GM19324 (cell line): ENCODE measurements around the gene ARAP3.
A peak's percentile ranks its signal among the peaks of the same experiment; 100 is the strongest.
"Not testable (repeated sequence)": the region's sequence is repeated elsewhere in the genome, so short reads cannot be mapped to it uniquely, and the experiment has no call there.

Experiments used
- ATAC-seq: cut with Tn5 transposase; IDR thresholded peaks from one replicate; pipeline ENCODE4 v1.9.1; 2021; ENCODE audit warnings: mild to moderate bottlenecking, moderate library complexity; ENCODE audit not compliant: unreplicated experiment, low FRiP score

The ARAP3 gene

GRCh38 chr5:141623186-141623585, 58.8 kb downstream of the ARAP3 start:
- peak; percentile 36 for ATAC-seq

DNA sequence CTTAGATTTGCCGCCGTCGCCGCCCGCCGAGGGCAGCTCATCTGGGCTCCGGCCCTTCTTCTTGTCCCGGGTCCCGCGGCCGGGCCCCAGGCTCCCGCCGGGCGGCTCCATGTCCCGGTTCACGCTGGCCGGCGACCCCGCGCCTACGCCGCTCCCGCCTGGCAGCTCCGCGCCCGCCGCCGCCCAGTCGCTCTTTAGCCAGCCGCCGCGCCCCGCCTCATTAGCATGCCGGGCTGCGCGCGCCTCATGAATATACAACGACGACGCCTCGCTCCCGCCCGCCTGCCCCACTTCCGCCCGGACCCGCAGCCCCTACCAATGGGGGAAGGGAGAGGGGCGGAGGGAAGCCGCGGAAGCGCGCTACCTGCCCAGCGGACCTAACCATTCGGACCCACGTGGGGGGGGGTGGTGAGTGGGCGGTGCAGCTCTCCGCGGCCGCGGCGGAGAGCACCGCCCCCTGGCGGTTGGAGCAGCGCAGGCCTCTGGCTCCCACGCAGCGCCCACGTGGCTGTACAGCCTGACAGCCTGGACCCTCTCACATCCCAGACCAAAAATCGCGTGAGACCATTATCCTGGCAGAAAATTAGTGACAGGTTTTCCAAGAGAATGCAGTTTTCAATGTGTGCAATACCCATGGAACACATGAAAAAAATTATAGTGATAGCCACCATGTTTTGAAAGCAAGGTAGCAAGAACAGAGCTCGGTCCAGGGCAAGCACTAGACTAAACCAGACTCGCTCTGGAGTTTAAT, 63.1 kb downstream of the ARAP3 start, which contains the start of gene DIAPH1:
Gene DIAPH1 (minus strand): TSS at position 197 of the 751 bp plus-strand sequence. CDS start 86 bp downstream, at position 111.
- ATAC-seq, result peak; percentile 90

GRCh38 chr5:141618030-141618803, 63.8 kb downstream of the ARAP3 start:
- ATAC-seq, result peak; percentile 29

DNA sequence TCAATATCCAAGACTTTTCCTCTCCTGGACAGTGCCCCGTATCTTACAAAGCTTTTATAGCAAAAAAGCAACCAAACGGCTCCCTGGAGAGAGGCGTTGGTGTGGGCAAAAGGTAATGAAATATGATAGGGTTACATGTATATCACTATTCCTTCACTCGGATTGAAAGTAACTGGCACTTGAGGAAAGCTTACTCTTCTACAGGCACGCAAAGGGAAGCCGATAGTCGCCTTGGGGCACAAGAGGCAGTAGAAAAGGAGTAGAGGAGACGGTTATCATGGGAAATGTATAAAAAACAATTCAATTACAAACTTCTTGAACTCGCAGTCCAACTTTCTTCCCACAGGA, 64.4 kb downstream of the ARAP3 start:
- no peak for ATAC-seq

- no peak for ATAC-seq
Measured at GRCh38 chr5:141617128-141617527, 64.9 kb downstream of the ARAP3 start.

DNA sequence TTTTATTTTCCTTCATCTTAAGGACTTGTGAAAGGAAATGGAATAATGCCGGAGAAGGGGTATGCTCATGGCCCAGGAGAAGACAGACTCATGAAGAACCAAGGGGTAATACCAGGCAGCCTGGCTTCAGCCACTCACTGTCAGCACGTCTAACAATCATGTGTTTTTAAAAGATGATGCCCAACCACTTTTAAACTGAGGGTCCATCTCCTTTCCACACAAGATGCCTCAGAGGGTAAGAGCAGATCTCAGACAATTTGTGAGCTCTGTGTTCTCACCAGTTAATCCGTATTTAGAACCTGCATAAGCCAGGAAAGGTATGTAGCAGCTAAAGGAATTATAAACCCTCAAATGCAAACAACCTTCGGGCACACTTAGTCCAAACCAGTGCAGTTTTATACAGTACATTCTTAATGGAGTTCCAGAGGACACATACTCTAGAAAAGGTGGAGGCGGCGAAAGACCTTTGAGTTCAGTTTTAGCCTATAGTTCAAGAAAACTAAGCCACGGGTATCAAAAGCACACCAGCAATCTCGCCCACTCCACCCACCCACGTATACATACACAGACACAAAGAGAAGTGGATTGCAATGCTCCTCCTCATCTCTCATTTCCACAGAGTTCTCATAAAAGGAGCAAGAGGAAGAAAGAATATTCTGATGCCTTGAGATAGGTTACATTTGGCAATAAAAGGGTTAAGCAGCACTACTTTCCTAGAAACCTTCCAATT, 65.9 kb downstream of the ARAP3 start:
- ATAC-seq, result no peak

GRCh38 chr5:141613344-141613743, 68.7 kb downstream of the ARAP3 start:
- no peak for ATAC-seq

DNA sequence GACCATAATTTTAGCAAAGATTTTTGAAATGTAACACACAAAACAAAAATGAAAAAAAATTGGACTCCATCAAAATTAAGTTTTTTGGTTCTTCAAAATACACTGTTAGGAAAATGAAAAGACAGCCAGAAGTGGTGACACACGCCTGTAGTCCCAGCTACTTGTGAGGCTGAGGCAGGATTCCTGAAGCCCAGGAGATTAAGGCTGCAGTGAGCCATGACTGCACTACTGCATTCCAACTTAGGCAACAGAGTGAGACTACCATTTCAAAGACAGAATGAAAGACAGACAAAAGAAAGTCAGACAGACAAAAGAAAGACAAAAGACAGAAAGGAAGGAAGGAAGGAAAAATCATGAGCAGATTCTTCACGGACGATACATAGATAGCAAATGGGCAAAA, 70.7 kb downstream of the ARAP3 start:
- no peak for ATAC-seq

- ATAC-seq, result not testable (repeated sequence)
Measured at GRCh38 chr5:141609921-141610320, 72.1 kb downstream of the ARAP3 start.

DNA sequence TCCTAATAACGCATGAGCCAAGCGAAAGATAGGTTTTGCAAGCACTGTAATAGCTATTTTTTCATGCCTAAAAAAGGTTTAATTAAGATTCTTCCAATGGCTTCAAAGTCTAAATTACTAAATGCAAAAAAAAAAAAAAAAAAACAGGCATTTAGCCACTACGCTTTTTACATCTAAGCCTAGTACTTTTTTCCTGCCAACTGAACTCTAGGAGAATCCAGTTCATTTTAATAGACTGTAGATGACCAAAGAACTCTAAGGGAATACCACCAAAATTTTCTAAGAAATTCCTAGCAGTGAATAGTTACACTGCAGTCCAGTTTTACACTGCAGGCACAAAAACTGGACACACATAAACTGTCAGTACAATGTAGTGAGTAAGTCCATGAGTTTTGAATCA, 73.0 kb downstream of the ARAP3 start:
- no peak for ATAC-seq

DNA sequence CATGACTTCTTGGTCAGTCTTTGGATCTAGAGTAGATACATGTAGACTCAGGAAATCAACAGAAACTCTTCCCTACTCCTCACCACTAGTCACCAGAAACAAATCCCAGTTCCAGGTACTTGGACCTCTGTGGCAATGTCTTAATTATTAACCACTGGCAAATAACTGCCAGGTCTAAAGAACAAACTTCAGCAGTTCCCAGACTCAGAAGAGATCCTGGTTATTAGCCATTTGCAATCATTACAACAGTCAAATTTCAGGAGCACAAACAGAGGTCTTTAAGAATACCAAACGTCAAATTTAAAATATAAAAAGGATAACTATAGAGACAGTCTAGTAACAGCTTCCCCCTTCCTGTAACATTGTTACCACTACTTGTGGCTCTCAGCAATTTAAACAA, 73.5 kb downstream of the ARAP3 start:
- ATAC-seq, result no peak

- no peak for ATAC-seq
Measured at GRCh38 chr5:141608046-141608445, 74.0 kb downstream of the ARAP3 start.

DNA sequence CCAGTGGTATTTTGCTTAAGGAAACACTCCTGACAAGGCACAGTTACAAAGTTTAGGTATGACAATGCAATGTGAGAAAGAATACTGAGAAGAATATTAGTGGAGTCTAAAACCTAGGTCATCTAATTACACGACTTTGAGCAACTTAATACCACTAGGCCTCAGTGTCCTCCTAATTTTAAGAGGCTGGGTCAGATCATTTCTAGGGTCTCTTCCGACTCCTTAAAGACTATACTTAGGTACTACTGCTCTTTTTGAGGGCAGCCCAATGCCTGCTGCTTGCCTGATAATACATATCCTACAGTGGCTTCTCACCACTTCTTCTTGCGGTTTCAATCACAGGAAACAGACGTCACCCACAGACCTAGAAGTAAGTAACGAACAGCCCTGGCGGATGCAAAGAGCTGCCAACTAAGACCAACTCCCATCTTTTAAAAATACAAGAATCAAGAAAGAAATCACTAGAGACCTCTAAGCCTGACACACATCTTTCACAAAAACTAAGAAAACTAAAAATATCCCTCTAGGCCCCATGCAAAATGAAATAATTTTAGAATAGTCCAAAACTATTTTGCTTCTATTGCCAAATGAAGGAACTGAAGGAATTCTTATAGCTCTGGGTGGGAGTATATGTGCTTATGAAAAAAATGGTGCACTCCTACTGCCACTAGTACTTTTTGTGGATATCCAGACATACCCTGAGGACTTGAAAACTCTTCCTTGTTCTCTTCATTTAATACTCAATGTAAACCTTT, 76.3 kb downstream of the ARAP3 start:
- peak; percentile 98 for ATAC-seq

GRCh38 chr5:141603923-141604717, 77.9 kb downstream of the ARAP3 start:
- ATAC-seq, result no peak
